Uterus (tissue), 2 donors: ENCODE measurements around the gene ITIH5.
A peak's percentile ranks its signal among the peaks of the same experiment; 100 is the strongest.

Source experiments
- CTCF ChIP-seq, 4 experiments: fragments of 200-600 bp in 2 of 4; fragments of 450-650 bp in 2 of 4; sonication (generic) in 2 of 4; IDR thresholded peaks; one replicate each; pipeline ENCODE4 v1.5.1; 2016 to 2019; ENCODE audit warnings: antibody characterized with exemption in 4 of 4, mild to moderate bottlenecking in 2 of 4, moderate library complexity in 1 of 4
- POLR2A ChIP-seq, 2 donors: fragments of 450-650 bp; IDR thresholded peaks; one replicate each; pipeline ENCODE4 v1.6.1; 2016; ENCODE audit warnings: antibody characterized with exemption in 2 of 2, mild to moderate bottlenecking in 1 of 2, moderate library complexity in 1 of 2

- TF ChIP-seq CTCF (IDR thresholded peaks at IDR 0.05) (no peak), POLR2A (IDR thresholded peaks at IDR 0.05) (peak in 1 of 2 donors; percentile 17)
These were observed at the start of gene ITIH5 for GRCh38 chr10:7666253-7667023.
